ENCODE data around the gene GRIK2. TPM values are rescaled to one million over a fixed set of nuclear protein-coding genes. Genes with fewer than 3 reads are reported as not detected.

GRIK2 gene
- total and polyA plus RNA-seq, 2 experiments from 2014 or later: 1.4 to 7.1 TPM

- no peaks in the 10 kb centered on the region for H3K27me3 ChIP-seq (replicated peaks; ENCODE audit: insufficient read depth)
- no peak overlapping the region for H3K9ac ChIP-seq
- in situ Hi-C loops (cut with MboI): no loop called here
- H3K9me2 ChIP-seq (ENCODE audit: insufficient read depth): no peaks in the 10 kb centered on the region; the same call in 1 of the 2 replicates
- no peak for DNase-seq
- H2AFZ ChIP-seq: no peak overlapping the region
- no peaks in the 10 kb centered on the region for H3K36me3 ChIP-seq (ENCODE audit: low read depth)
- 19 to 26% methylated on average over 1 of the region's 1 CpG for WGBS, 2 experiments (ENCODE audit: low coverage in 1 of 2, low lambda C conversion rate in 2 of 2, missing lambda C conversion rate in 2 of 2)
- H3K9me3 ChIP-seq (ENCODE audit: low read depth): no peaks in the 10 kb centered on the region
- no peaks in the 10 kb centered on the region for H4K20me1 ChIP-seq (ENCODE audit: insufficient read depth)
- no peaks in the 10 kb centered on the region for H3K4me1 ChIP-seq (ENCODE audit: insufficient read depth)
- TF ChIP-seq EZH2 (IDR thresholded peaks at IDR 0.05; ENCODE audit: insufficient read depth, poor library complexity, severe bottlenecking) (no peak), EZH2phosphoT487 (IDR thresholded peaks at IDR 0.05; ENCODE audit: insufficient read depth, low read depth) (no peak)
- no peaks in the 10 kb centered on the region for H3K79me2 ChIP-seq (ENCODE audit: insufficient read depth)
- H3F3A ChIP-seq (ENCODE audit: insufficient read depth): no peaks in the 10 kb centered on the region
- no peak overlapping the region for H3K4me2 ChIP-seq (ENCODE audit: unreplicated experiment)
- H3K4me3 ChIP-seq: no peak overlapping the region
- H3K27ac ChIP-seq: no peak overlapping the region
These were observed 515.9 kb downstream of the GRIK2 start for GRCh38 chr6:101909366-101909765.

DNA sequence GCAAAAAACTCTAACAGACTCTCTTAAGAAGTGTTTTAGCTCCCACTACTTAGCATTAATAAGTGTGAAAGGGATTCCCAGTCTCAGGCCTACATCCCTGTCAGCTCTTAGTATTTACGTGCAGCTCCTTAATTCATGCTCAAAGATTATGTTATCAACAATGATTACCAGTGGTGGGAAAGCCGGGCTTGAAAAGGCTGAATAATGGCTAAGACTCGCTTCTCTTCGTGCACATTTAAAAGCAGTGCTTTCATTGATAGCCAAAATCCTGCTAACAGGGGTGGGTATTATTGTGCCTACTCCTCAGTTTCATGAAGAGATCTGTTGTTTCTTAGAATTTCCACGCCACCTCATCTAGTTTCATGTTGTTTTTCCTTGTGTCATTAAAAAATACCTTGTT, 518.8 kb downstream of the GRIK2 start:
- Histone ChIP-seq H3K9me2 (ENCODE audit: insufficient read depth) (no peaks in the 10 kb centered on the region; the same call in 1 of the 2 replicates), H4K20me1 (ENCODE audit: insufficient read depth) (no peaks in the 10 kb centered on the region), H3K4me3 (no peak overlapping the region), H3K27ac (no peak overlapping the region), H2AFZ (no peak overlapping the region), H3K27me3 (replicated peaks; ENCODE audit: insufficient read depth) (no peaks in the 10 kb centered on the region), H3K36me3 (ENCODE audit: low read depth) (no peaks in the 10 kb centered on the region), H3K9me3 (ENCODE audit: low read depth) (no peaks in the 10 kb centered on the region), H3K4me1 (ENCODE audit: insufficient read depth) (no peaks in the 10 kb centered on the region), H3K4me2 (ENCODE audit: unreplicated experiment) (no peak overlapping the region), H3K79me2 (ENCODE audit: insufficient read depth) (no peaks in the 10 kb centered on the region), H3F3A (ENCODE audit: insufficient read depth) (no peaks in the 10 kb centered on the region), H3K9ac (no peak overlapping the region)
- no peak for TF ChIP-seq EZH2phosphoT487 (IDR thresholded peaks at IDR 0.05; ENCODE audit: insufficient read depth, low read depth)
- TF ChIP-seq EZH2 (IDR thresholded peaks at IDR 0.05; ENCODE audit: insufficient read depth, poor library complexity, severe bottlenecking): no peak
- in situ Hi-C loops (cut with MboI): no loop called here
- WGBS, 2 experiments (ENCODE audit: low coverage in 1 of 2, low lambda C conversion rate in 2 of 2, missing lambda C conversion rate in 2 of 2): 68 to 72% methylated on average over 5 of the region's 5 CpGs
- DNase-seq: no peak

DNA sequence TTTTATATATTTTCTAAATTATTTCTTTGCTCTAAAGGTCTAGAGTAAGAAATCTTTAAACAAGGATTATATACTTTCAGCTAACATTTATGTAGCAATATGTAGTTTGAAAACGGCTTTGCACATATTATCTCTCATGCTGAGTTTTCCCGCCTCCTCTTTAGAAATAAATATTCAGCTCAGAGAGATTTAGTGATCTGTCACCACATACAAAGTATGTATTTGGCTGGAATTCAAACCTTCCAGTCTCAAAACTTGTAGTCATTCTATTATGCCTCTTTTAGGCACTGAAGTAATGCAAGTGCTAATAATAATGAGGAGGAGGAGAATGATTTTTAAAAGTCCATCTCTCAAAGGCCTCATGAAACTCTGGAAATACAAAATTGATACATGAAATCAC, 525.0 kb downstream of the GRIK2 start:
- in situ Hi-C loops (cut with MboI): no loop called here
- Histone ChIP-seq H3K36me3 (ENCODE audit: low read depth) (no peaks in the 10 kb centered on the region), H3K79me2 (ENCODE audit: insufficient read depth) (no peaks in the 10 kb centered on the region), H3K4me2 (ENCODE audit: unreplicated experiment) (no peak overlapping the region), H3K27me3 (replicated peaks; ENCODE audit: insufficient read depth) (no peaks in the 10 kb centered on the region), H2AFZ (no peak overlapping the region), H3K9me2 (ENCODE audit: insufficient read depth) (no peaks in the 10 kb centered on the region; the same call in 1 of the 2 replicates), H3K9ac (no peak overlapping the region), H3K4me1 (ENCODE audit: insufficient read depth) (no peaks in the 10 kb centered on the region), H4K20me1 (ENCODE audit: insufficient read depth) (no peaks in the 10 kb centered on the region), H3K27ac (no peak overlapping the region), H3K4me3 (no peak overlapping the region), H3F3A (ENCODE audit: insufficient read depth) (no peaks in the 10 kb centered on the region), H3K9me3 (ENCODE audit: low read depth) (no peaks in the 10 kb centered on the region)
- peak; percentile 1 for DNase-seq
- TF ChIP-seq EZH2 (IDR thresholded peaks at IDR 0.05; ENCODE audit: insufficient read depth, poor library complexity, severe bottlenecking): no peak
- TF ChIP-seq EZH2phosphoT487 (IDR thresholded peaks at IDR 0.05; ENCODE audit: insufficient read depth, low read depth): no peak
- 42 to 47% methylated on average over 2 of the region's 2 CpGs for WGBS, 2 experiments (ENCODE audit: low coverage in 1 of 2, low lambda C conversion rate in 2 of 2, missing lambda C conversion rate in 2 of 2)

DNA sequence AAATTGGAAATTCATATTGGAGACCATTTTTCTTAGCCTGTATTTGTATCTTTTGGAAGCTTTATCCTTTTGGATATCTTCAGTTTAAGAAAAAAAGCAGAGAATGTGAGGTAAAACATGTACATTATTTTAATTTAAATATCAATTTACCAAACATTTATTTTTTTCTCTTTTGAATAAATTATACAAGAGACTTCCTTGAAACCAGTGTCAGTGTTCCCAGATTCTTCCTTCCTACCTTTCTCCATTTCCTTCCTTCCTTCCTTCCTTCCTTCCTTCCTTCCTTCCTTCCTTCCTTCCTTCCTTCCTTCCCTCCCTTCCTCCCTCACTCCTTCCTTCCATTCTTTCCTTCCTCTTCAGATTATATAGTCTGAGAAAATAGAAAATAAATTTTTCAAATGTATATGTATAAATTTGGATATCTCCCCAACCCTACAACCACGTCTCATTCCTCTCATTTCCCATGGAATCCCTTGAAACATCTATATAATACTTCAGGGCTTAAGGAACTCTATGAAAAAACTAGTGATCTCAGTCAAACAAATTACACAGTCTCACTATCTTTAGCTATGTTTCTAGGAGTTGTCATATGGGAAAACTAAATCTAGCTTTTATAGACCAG, 528.4 kb downstream of the GRIK2 start:
- Histone ChIP-seq H3K4me1 (ENCODE audit: insufficient read depth) (no peaks in the 10 kb centered on the region), H3F3A (ENCODE audit: insufficient read depth) (no peaks in the 10 kb centered on the region), H3K4me3 (no peak overlapping the region), H3K79me2 (ENCODE audit: insufficient read depth) (no peaks in the 10 kb centered on the region), H3K9ac (no peak overlapping the region), H2AFZ (no peak overlapping the region), H4K20me1 (ENCODE audit: insufficient read depth) (no peaks in the 10 kb centered on the region), H3K4me2 (ENCODE audit: unreplicated experiment) (no peak overlapping the region), H3K27ac (no peak overlapping the region), H3K9me3 (ENCODE audit: low read depth) (no peaks in the 10 kb centered on the region), H3K36me3 (ENCODE audit: low read depth) (no peaks in the 10 kb centered on the region), H3K9me2 (ENCODE audit: insufficient read depth) (no peaks in the 10 kb centered on the region; the same call in 1 of the 2 replicates), H3K27me3 (replicated peaks; ENCODE audit: insufficient read depth) (no peaks in the 10 kb centered on the region)
- DNase-seq: no peak
- TF ChIP-seq EZH2 (IDR thresholded peaks at IDR 0.05; ENCODE audit: insufficient read depth, poor library complexity, severe bottlenecking) (no peak), EZH2phosphoT487 (IDR thresholded peaks at IDR 0.05; ENCODE audit: insufficient read depth, low read depth) (no peak)
- in situ Hi-C loops (cut with MboI): no loop called here
- WGBS, 2 experiments (ENCODE audit: low coverage in 1 of 2, low lambda C conversion rate in 2 of 2, missing lambda C conversion rate in 2 of 2): 46 to 47% methylated on average over 1 of the region's 1 CpG
